HUES48 (cell line): ENCODE results near the gene BAHCC1.

Source experiments
- H3K27ac ChIP-seq: one replicate; pipeline ENCODE4 v1.7.0; 2013; ENCODE audit warnings: low read depth, low read length, inconsistent platforms
- H3K27me3 ChIP-seq: 2 replicates; pipeline ENCODE4 v1.6.1; 2013; ENCODE audit warnings: mild to moderate bottlenecking, low read length; ENCODE audit not compliant: control insufficient read depth, insufficient read depth
- H3K36me3 ChIP-seq: 2 replicates; pipeline ENCODE4 v1.6.1; 2013; ENCODE audit warnings: low read length; ENCODE audit not compliant: control insufficient read depth, insufficient read depth
- H3K4me1 ChIP-seq: 2 replicates; pipeline ENCODE4 v1.6.1; 2013; ENCODE audit warnings: mild to moderate bottlenecking, low read length; ENCODE audit not compliant: control insufficient read depth, insufficient read depth
- H3K4me3 ChIP-seq: 2 replicates; pipeline ENCODE4 v1.5.1; 2013; ENCODE audit warnings: mild to moderate bottlenecking, low read depth, low read length
- H3K9ac ChIP-seq: 2 replicates; pipeline ENCODE4 v1.6.1; 2013; ENCODE audit warnings: mild to moderate bottlenecking, low read depth, low read length, moderate library complexity
- H3K9me3 ChIP-seq: 2 replicates; pipeline ENCODE4 v1.6.1; 2013; ENCODE audit warnings: low read length; ENCODE audit not compliant: control insufficient read depth, insufficient read depth

BAHCC1 gene

GRCh38 chr17:81434072-81434471 is 38.8 kb downstream of the BAHCC1 start:
- no peaks in the 10 kb centered on the region for H3K27me3 ChIP-seq
- no peak overlapping the region for H3K4me3 ChIP-seq
- no peaks in the 10 kb centered on the region for H3K4me1 ChIP-seq
- H3K9me3 ChIP-seq, result no peaks in the 10 kb centered on the region
- no peak overlapping the region for H3K9ac ChIP-seq
- no peaks in the 10 kb centered on the region for H3K36me3 ChIP-seq
- no peak overlapping the region for H3K27ac ChIP-seq

- no peaks in the 10 kb centered on the region for H3K4me1 ChIP-seq
These were observed 39.6 kb downstream of the BAHCC1 start for GRCh38 chr17:81434681-81435417.

GRCh38 chr17:81435652-81436293 is 40.5 kb downstream of the BAHCC1 start:
- H3K4me1 ChIP-seq, result no peaks in the 10 kb centered on the region
- no peak overlapping the region for H3K27ac ChIP-seq
- no peaks in the 10 kb centered on the region for H3K27me3 ChIP-seq
- no peaks in the 10 kb centered on the region for H3K9me3 ChIP-seq
- H3K4me3 ChIP-seq, result no peak overlapping the region
- H3K36me3 ChIP-seq, result no peaks in the 10 kb centered on the region
- H3K9ac ChIP-seq, result no peak overlapping the region

More at GRCh38 chr17:81434681-81435417, 39.6 kb downstream of the BAHCC1 start:
- no peaks in the 10 kb centered on the region for H3K27me3 ChIP-seq
- no peak overlapping the region for H3K4me3 ChIP-seq
- H3K27ac ChIP-seq, result no peak overlapping the region
- H3K9me3 ChIP-seq, result no peaks in the 10 kb centered on the region
- H3K36me3 ChIP-seq, result no peaks in the 10 kb centered on the region
- no peak overlapping the region for H3K9ac ChIP-seq

- Histone ChIP-seq H3K27ac (no peak overlapping the region), H3K4me1 (no peaks in the 10 kb centered on the region), H3K4me3 (no peak overlapping the region), H3K36me3 (no peaks in the 10 kb centered on the region), H3K9me3 (no peaks in the 10 kb centered on the region), H3K27me3 (no peaks in the 10 kb centered on the region), H3K9ac (no peak overlapping the region)
These were observed 41.1 kb downstream of the BAHCC1 start for GRCh38 chr17:81436294-81436849.

- Histone ChIP-seq H3K9ac (no peak overlapping the region), H3K4me3 (no peak overlapping the region), H3K27ac (no peak overlapping the region), H3K36me3 (no peaks in the 10 kb centered on the region), H3K9me3 (no peaks in the 10 kb centered on the region), H3K27me3 (no peaks in the 10 kb centered on the region), H3K4me1 (no peaks in the 10 kb centered on the region)
These were observed 42.0 kb downstream of the BAHCC1 start for GRCh38 chr17:81437191-81437651.

- Histone ChIP-seq H3K4me1 (no peaks in the 10 kb centered on the region), H3K4me3 (no peak overlapping the region), H3K36me3 (no peaks in the 10 kb centered on the region), H3K9me3 (no peaks in the 10 kb centered on the region), H3K27ac (no peak overlapping the region), H3K27me3 (no peaks in the 10 kb centered on the region), H3K9ac (no peak overlapping the region)
These were observed 42.9 kb downstream of the BAHCC1 start for GRCh38 chr17:81438007-81438659.

GRCh38 chr17:81438688-81439087 is 43.4 kb downstream of the BAHCC1 start:
- H3K27ac ChIP-seq, result no peak overlapping the region
- no peaks in the 10 kb centered on the region for H3K36me3 ChIP-seq
- H3K9me3 ChIP-seq, result no peaks in the 10 kb centered on the region
- no peaks in the 10 kb centered on the region for H3K4me1 ChIP-seq
- H3K27me3 ChIP-seq, result no peaks in the 10 kb centered on the region
- H3K4me3 ChIP-seq, result no peak overlapping the region
- no peak overlapping the region for H3K9ac ChIP-seq

GRCh38 chr17:81440051-81440471 is 44.8 kb downstream of the BAHCC1 start:
- Histone ChIP-seq H3K36me3 (no peaks in the 10 kb centered on the region), H3K4me1 (no peaks in the 10 kb centered on the region), H3K27ac (no peak overlapping the region)

GRCh38 chr17:81440511-81441244 is 45.4 kb downstream of the BAHCC1 start:
- H3K36me3 ChIP-seq, result no peaks in the 10 kb centered on the region
- H3K4me3 ChIP-seq, result no peak overlapping the region
- H3K4me1 ChIP-seq, result no peaks in the 10 kb centered on the region
- no peak overlapping the region for H3K9ac ChIP-seq
- H3K27me3 ChIP-seq, result no peaks in the 10 kb centered on the region
- no peak overlapping the region for H3K27ac ChIP-seq
- H3K9me3 ChIP-seq, result no peaks in the 10 kb centered on the region

More at GRCh38 chr17:81440051-81440471, 44.8 kb downstream of the BAHCC1 start:
- no peaks in the 10 kb centered on the region for H3K9me3 ChIP-seq
- no peaks in the 10 kb centered on the region for H3K27me3 ChIP-seq
- no peak overlapping the region for H3K4me3 ChIP-seq
- no peak overlapping the region for H3K9ac ChIP-seq

GRCh38 chr17:81442791-81443190 is 47.5 kb downstream of the BAHCC1 start:
- Histone ChIP-seq H3K4me3 (no peak overlapping the region), H3K36me3 (no peaks in the 10 kb centered on the region), H3K4me1 (no peaks in the 10 kb centered on the region), H3K9ac (no peak overlapping the region), H3K27ac (no peak overlapping the region), H3K9me3 (no peaks in the 10 kb centered on the region), H3K27me3 (no peaks in the 10 kb centered on the region)
